ENCODE data around the gene ACVR1.
"Not testable (repeated sequence)": the region's sequence is repeated elsewhere in the genome, so short reads cannot be mapped to it uniquely, and the experiment has no call there.

ACVR1 gene

GRCh38 chr2:157893611-157894010 lies 17.5 kb upstream of the ACVR1 start:
- DNase-seq (ENCODE audit: low read depth), result no peak

- DNase-seq (ENCODE audit: low read depth), result no peak
Observed at GRCh38 chr2:157891643-157892041, 15.5 kb upstream of the ACVR1 start.

- DNase-seq (ENCODE audit: low read depth), result no peak
Observed at GRCh38 chr2:157890969-157891642, 15.0 kb upstream of the ACVR1 start.

- DNase-seq (ENCODE audit: low read depth), result no peak
Observed at GRCh38 chr2:157887946-157888345, 11.8 kb upstream of the ACVR1 start.

- not testable (repeated sequence) for DNase-seq (ENCODE audit: low read depth)
Observed at GRCh38 chr2:157884533-157884932, 8.4 kb upstream of the ACVR1 start.

GRCh38 chr2:157880927-157881326 lies 4.8 kb upstream of the ACVR1 start:
- DNase-seq (ENCODE audit: low read depth), result no peak

GRCh38 chr2:157877761-157878400 lies 1.8 kb upstream of the ACVR1 start:
- DNase-seq (ENCODE audit: low read depth), result no peak

GRCh38 chr2:157876786-157877138 lies 632 bp upstream of the ACVR1 start:
- DNase-seq (ENCODE audit: low read depth), result no peak

- DNase-seq (ENCODE audit: low read depth), result no peak
Observed at GRCh38 chr2:157875641-157876065, 477 bp downstream of the ACVR1 start.

- peak; percentile 92 for DNase-seq (ENCODE audit: low read depth)
Observed at GRCh38 chr2:157874997-157875640, 1.0 kb downstream of the ACVR1 start.

- DNase-seq (ENCODE audit: low read depth), result no peak
Observed at GRCh38 chr2:157874348-157874747, 1.8 kb downstream of the ACVR1 start.

GRCh38 chr2:157872791-157873190 lies 3.3 kb downstream of the ACVR1 start:
- DNase-seq (ENCODE audit: low read depth), result no peak

GRCh38 chr2:157871415-157871814 lies 4.7 kb downstream of the ACVR1 start:
- no peak for DNase-seq (ENCODE audit: low read depth)

GRCh38 chr2:157868993-157869392 lies 7.1 kb downstream of the ACVR1 start:
- no peak for DNase-seq (ENCODE audit: low read depth)

- no peak for DNase-seq (ENCODE audit: low read depth)
Observed at GRCh38 chr2:157867703-157868102, 8.4 kb downstream of the ACVR1 start.

- DNase-seq (ENCODE audit: low read depth), result no peak
Observed at GRCh38 chr2:157866666-157867642, 9.2 kb downstream of the ACVR1 start.

- no peak for DNase-seq (ENCODE audit: low read depth)
Observed at GRCh38 chr2:157866202-157866601, 9.9 kb downstream of the ACVR1 start.

- DNase-seq (ENCODE audit: low read depth), result no peak
Observed at GRCh38 chr2:157864857-157865430, 11.2 kb downstream of the ACVR1 start.

GRCh38 chr2:157858846-157859245 lies 17.3 kb downstream of the ACVR1 start:
- no peak for DNase-seq (ENCODE audit: low read depth)

- peak; percentile 83 for DNase-seq (ENCODE audit: low read depth)
Observed at GRCh38 chr2:157857881-157858280, 18.2 kb downstream of the ACVR1 start.

GRCh38 chr2:157856187-157856515 lies 20.0 kb downstream of the ACVR1 start:
- DNase-seq (ENCODE audit: low read depth), result no peak

- no peak for DNase-seq (ENCODE audit: low read depth)
Observed at GRCh38 chr2:157853820-157854219, 22.3 kb downstream of the ACVR1 start.
